ENCODE measurements around the gene SMIM5. TPM values are rescaled to one million over a fixed set of nuclear protein-coding genes. Genes with fewer than 3 reads are reported as not detected.
"Not testable (repeated sequence)": the region's sequence is repeated elsewhere in the genome, so short reads cannot be mapped to it uniquely, and the experiment has no call there.

SMIM5 gene
- total RNA-seq, 1 donor from 2014 or later: 14.0 TPM

DNA sequence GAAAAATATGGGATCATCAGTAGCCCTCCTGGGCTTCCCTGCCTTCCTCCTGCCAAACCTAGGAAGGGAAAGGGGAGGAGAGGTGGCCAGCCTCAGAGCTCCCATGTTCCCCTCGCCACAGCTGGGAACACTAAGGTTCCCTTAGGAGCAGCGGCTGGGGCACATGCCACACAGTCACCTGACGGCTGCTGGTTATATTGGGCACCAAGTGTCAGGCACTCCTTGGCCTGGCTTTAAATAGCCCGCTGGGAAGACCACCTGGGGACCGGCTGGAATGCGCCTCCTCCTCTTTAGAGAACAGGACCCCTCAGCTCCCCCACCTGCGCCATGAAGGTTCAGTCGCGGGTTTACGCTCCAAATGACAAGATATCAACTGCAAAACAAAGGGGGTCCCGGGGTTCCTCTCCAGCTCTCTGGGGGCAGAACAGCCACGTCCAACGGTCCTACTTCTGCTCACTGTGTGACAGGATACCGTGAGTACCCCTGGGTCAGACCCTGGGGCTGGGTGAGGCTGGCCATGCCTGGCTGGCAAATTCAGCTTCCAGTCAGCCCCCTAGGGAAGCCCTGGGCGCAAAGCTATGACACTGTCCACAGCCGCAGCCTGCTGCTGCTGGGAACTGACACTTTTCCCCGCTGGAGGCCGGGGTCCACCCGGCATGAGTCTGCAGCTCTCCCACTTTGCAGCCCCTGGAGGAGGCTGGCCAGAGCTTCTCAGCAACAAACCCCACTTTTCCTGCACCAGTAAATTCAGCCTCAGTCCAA, 3.3 kb downstream of the SMIM5 start:
- peak; percentile 68 for DNase-seq
- intact Hi-C loops (cut with micrococcal nuclease): no loop called here
- Histone ChIP-seq H3K36me3 (peaks cover 6% of the 10 kb centered on the region), H3K4me3 (peak overlapping the region; percentile 64), H3K9me3 (replicated peaks) (no peaks in the 10 kb centered on the region), H3K4me1 (peaks cover 90% of the 10 kb centered on the region), H3K27me3 (ENCODE audit: low read depth) (no peaks in the 10 kb centered on the region), H3K27ac (replicated peaks) (peak overlapping the region; percentile 92)
- TF ChIP-seq, protein P1, sequence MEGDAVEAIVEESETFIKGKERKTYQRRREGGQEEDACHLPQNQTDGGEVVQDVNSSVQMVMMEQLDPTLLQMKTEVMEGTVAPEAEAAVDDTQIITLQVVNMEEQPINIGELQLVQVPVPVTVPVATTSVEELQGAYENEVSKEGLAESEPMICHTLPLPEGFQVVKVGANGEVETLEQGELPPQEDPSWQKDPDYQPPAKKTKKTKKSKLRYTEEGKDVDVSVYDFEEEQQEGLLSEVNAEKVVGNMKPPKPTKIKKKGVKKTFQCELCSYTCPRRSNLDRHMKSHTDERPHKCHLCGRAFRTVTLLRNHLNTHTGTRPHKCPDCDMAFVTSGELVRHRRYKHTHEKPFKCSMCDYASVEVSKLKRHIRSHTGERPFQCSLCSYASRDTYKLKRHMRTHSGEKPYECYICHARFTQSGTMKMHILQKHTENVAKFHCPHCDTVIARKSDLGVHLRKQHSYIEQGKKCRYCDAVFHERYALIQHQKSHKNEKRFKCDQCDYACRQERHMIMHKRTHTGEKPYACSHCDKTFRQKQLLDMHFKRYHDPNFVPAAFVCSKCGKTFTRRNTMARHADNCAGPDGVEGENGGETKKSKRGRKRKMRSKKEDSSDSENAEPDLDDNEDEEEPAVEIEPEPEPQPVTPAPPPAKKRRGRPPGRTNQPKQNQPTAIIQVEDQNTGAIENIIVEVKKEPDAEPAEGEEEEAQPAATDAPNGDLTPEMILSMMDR (IDR thresholded peaks at IDR 0.05; ENCODE audit: borderline replicate concordance): no peak

DNA sequence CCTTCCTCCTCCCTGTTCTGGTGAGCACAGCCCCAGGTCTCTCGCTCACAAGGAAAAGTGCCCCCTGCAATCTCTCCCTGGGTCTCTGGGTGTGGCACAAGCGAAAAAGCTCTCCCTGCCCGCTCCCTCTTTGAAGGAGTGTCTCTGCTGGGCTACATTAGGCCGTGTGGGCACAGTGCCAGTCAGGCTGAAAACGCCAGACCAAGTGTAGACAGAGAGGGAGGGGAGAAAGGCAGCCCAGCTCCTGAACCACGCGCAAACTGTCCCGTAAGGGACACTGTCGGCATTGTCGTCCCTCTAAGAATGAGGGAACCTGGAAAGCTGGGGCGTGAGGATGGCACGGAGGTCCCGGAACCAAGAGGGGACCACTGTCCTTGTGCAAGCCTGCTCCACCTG, 3.9 kb downstream of the SMIM5 start:
- Histone ChIP-seq H3K4me3 (peak overlapping the region; percentile 64), H3K27me3 (ENCODE audit: low read depth) (no peaks in the 10 kb centered on the region), H3K27ac (replicated peaks) (peak overlapping the region; percentile 92), H3K4me1 (peaks cover 96% of the 10 kb centered on the region), H3K36me3 (peaks cover 6% of the 10 kb centered on the region), H3K9me3 (replicated peaks) (no peaks in the 10 kb centered on the region)
- DNase-seq: peak; percentile 76
- intact Hi-C loops (cut with micrococcal nuclease): no loop called here
- TF ChIP-seq, protein P1 (IDR thresholded peaks at IDR 0.05; ENCODE audit: borderline replicate concordance): no peak

DNA sequence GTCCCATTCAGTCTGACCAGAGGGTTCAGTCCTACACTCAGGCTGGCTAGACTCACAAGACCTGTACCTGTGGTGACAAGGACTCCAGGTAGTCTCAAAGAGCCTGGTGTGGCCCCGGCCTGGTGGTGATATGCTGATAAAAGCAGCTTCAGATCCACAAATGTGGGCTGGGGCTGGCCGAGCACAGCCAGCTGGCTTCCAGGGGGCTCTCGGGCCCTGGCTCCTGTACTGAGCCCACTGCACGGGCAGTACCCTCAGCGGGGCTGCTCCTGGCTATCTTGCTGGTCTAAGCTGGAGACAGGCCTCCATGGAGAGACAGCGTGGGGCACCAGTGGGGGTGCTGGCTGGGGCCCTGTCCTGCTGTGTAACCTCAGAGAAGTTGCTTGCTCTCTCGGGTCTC, 4.3 kb downstream of the SMIM5 start:
- Histone ChIP-seq H3K9me3 (replicated peaks) (no peaks in the 10 kb centered on the region), H3K27ac (replicated peaks) (peak overlapping the region; percentile 92), H3K4me1 (peaks cover 97% of the 10 kb centered on the region), H3K36me3 (peaks cover 6% of the 10 kb centered on the region), H3K27me3 (ENCODE audit: low read depth) (no peaks in the 10 kb centered on the region), H3K4me3 (peak overlapping the region; percentile 64)
- TF ChIP-seq, protein P1 (IDR thresholded peaks at IDR 0.05; ENCODE audit: borderline replicate concordance): no peak
- DNase-seq: no peak
- intact Hi-C loops (cut with micrococcal nuclease): no loop called here

DNA sequence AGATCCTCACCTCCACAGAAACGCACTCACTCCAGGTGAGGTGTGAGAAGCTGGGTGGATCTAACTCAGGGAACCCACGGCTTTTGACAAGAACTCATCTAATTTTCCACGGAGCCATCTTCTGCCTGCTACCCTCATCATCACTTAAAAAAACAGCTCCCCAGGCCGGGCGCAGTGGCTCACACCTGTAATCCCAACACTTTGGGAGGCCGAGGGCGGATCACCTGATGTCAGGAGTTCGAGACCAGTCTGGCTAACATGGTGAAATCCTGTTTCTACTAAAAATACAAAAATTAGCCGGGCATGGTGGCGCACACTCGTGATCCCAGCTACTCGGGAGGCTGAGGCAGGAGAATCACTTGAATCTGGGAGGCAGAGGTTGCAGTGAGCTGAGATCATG, 4.8 kb downstream of the SMIM5 start:
- H3K9me3 ChIP-seq (replicated peaks); H3K36me3 ChIP-seq; intact Hi-C loops (cut with micrococcal nuclease); H3K27me3 ChIP-seq (ENCODE audit: low read depth); DNase-seq: not testable (repeated sequence)
- peak overlapping the region; percentile 64 for H3K4me3 ChIP-seq
- H3K27ac ChIP-seq (replicated peaks): peak overlapping the region; percentile 92
- peaks cover 97% of the 10 kb centered on the region for H3K4me1 ChIP-seq

DNA sequence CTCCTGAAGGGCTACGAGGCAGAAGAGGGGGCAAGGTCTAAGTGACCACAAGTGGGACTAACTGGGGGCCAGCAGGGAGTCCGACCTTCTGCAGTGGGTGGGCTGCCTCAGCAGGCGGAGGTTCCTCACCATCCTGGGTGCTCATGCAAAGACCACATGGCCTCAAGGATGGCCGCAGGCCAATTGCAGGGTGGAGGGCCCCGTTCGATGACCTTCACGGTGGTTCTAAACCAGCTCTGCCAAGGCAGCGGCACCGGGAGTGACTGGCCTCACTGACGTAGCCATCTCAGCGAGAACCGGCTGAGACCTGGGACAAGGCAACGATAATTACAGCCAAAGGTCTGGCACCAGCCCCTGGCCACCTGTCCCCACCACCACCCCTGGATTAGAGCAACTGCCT, 5.7 kb downstream of the SMIM5 start:
- TF ChIP-seq, protein P1 (IDR thresholded peaks at IDR 0.05; ENCODE audit: borderline replicate concordance): no peak
- Histone ChIP-seq H3K9me3 (replicated peaks) (no peaks in the 10 kb centered on the region), H3K27ac (replicated peaks) (peak overlapping the region; percentile 84), H3K4me1 (peaks cover 96% of the 10 kb centered on the region), H3K27me3 (ENCODE audit: low read depth) (no peaks in the 10 kb centered on the region), H3K4me3 (no peak overlapping the region), H3K36me3 (peaks cover 6% of the 10 kb centered on the region)
- peak; percentile 52 for DNase-seq
- intact Hi-C loops (cut with micrococcal nuclease): no loop called here

DNA sequence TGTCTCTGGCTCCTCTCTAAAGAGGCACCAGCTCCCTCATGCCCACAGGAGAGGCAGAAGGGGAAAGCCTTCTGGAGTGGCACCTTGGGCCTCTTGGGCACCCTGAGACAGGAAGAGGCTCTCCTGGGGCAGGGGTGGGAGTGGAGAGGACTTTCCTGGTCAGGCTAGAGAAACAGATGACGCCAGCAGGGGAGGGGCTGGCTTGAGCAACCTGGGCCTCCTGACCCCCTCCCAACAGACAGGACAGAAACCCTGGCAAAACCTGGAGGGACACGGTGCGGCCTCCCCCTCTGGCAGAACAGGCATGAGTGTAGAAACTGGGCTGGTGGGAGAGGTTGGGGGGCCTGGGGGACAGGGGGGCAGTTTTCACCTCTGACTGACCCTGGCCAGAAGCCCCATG, 6.1 kb downstream of the SMIM5 start:
- intact Hi-C loops (cut with micrococcal nuclease): no loop called here
- TF ChIP-seq, protein P1 (IDR thresholded peaks at IDR 0.05; ENCODE audit: borderline replicate concordance): no peak
- no peak overlapping the region for H3K4me3 ChIP-seq
- peaks cover 91% of the 10 kb centered on the region for H3K4me1 ChIP-seq
- peaks cover 10% of the 10 kb centered on the region for H3K36me3 ChIP-seq
- no peaks in the 10 kb centered on the region for H3K9me3 ChIP-seq (replicated peaks)
- DNase-seq: no peak
- H3K27ac ChIP-seq (replicated peaks): peak overlapping the region; percentile 84
- H3K27me3 ChIP-seq (ENCODE audit: low read depth): no peaks in the 10 kb centered on the region
